UCSD-AML1 (cell line): ENCODE data around the gene LPCAT1.
A peak's percentile ranks its signal among the peaks of the same experiment; 100 is the strongest.
"Not testable (repeated sequence)": the region's sequence is repeated elsewhere in the genome, so short reads cannot be mapped to it uniquely, and the experiment has no call there.

Experiments used
- DNase-seq: peaks from one replicate; lab custom pipeline; 2025; ENCODE audit not compliant: unreplicated experiment; lab: John Stamatoyannopoulos, UW

Gene LPCAT1

DNA sequence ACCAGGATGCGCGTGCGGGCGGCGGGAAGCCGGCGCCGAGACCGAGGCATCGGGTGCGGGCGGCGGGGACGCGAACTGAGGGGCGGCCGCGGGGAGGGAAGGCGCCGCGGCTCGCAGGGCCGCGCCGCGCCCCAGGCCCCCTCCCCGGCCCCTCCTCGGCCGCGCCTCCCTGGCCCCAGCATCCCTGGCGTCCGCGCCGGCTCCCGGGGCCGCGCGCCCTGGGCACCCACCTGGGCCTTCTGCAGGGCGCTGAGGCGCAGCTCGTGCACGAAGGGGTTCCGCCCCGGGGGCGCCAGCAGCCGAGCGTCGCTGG lies 324 bp downstream of the LPCAT1 start:
- no peak for DNase-seq

DNA sequence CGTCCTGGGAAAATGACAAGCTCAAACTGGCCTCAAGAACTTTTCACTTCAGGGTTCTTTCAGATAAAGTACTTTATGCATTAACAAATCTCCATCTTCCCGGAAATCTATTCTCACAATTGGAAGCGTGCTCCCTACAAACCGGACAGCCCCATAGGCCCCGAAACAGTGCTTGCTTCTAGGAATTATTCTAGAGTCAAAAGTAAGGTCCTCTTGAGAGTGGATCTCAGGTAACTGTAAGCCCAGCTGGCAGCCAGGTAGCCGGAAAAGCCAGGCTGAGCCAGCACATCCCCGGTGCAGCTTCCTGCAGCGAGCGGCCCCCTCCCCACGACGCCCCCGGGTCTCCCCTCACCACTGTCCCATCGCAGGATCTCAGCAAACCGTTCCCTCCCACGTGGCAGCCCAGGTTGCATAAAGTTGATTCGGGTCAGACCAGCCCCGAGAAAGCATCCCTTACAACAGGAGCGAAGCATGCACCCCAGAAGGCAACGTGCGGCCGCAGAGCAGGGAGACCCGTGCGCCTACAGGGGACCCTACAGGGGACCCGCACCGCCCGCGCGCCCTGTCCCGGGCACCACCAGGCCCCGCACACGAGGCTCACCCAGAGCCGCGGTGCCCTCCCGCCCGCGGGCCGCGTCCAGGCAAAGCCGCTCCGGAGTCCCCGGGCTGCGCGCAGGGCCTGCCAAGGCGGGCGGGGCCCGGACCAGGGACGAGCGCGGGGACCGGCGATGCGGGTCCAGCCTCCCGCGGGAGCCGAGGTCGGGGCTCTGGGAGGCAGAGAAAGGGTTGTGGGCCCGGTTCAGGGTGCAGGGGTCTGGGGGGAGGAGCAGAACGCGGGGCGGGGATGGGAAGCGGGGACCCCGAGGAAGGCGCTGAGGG lies 920 bp downstream of the LPCAT1 start:
- no peak for DNase-seq

DNA sequence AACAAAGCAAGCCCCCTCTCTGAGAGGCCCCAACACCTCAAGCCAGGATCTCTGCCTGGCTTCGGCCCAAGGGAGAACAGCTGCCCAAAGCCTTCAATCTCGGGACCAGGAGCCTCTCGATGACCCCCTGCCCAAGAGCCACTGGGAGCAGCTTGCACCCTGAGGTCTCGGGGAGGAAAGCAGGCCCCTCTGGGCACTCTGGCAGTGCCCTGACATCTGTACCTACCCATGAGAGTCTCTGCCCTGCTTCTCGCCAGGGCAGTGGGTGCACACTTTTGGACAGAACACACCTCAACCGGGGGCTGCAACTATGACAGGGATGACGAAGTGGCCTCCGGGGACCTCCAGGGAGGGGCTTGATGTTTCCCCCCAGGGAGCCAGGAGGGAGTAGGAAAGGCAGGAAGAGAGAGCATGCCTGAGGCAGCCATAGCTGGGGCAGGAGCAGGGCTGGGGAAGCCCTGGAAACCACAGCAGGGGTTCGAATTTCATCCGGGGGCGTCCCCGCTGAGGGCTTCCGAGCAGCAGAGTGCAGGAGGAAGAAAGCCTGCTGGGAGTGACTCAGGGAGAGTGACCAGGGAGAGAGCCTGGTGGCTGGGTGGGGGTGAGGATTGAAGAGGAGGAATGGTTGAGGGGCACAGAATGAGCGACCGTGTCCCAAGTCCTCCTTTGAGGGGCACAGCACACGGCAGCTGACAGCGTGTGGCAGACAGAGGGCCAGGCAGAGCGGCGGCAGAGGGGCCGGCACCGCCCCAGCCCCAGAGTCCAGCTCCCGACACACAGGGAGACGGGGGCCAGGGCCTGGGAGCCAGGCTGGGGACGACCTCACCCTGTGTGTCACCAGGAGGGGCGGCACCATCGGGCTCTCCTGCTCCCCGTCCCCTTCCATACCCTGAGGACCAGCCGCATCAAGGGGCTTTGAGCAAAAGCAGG lies 1.8 kb downstream of the LPCAT1 start:
- peak; percentile 54 for DNase-seq

DNA sequence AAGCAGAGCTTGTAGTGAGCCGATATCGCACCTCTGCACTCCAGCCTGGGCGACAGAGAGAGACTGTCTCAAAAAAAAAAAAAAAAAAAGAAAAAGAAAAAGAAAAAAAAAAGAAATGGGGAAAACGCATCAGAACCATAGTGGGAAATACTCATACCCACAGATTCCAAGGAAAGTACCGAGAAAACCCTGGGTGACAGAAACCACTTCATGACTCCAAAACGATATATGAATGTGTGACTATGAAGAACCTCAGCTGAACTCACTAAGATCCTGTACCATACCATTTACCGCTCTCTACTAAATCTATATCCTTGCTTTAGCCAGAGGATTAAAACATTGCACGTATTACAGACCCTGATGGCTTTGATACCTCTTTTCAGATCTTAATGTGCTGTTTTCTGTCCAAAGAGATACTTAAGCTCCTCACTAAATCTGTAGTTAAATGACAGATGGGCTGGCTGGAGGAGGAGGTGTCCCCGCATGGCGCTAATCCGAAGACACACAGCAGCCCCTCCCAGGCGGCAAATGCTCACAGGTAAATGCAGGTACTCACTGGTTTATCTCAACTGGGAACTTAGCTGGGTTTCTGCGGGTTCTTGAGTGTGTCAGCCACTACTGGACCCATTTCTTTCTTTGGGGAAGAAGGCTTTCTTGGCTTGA lies 2.8 kb downstream of the LPCAT1 start:
- no peak for DNase-seq

DNA sequence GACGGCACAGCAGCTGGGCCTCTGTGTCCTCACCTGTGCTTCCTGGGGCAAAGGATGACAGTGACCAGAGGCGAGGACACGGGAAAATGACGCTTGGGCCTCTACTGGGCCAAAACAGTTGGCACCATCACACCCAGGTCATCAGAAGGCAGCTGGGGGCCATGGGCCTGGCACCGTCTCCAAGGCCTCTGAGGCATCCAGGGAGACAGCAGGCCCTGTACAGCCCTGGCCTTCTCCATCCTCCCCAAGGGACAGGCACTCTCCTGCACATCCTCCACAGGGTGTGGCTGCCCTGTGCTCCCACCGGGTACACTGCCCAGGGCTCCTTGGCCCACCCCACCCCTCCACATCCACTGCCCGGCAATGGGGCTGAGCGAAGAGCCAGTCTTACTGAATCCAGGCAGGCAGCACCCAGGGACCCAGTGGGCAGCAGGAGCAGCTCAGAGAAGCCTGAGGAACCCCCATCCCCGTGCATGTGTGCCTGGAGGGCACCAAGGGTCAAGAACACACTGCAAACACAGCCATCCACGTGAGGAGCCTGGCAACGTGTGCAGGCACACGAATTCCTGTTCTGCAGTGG lies 4.0 kb downstream of the LPCAT1 start:
- DNase-seq, result no peak

DNA sequence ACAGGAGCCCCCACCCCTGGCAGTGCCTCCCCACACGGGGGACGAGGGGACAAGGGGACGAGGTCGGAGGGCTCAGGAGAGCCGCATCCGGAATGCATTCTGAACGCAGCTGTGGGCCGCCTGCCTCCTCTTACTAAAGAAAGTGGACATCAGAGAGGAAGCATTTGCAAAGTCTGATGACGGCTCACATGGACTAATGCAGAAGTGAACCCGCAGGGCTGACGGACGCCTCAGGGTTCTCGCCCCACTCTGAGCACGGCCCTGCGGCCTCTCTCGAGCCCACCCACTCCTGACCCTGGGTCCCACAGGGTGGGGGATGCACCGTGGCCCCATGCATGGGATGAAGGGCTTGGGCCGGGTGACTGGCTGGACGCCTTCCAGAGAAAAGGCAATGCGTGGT lies 5.9 kb downstream of the LPCAT1 start:
- no peak for DNase-seq

DNA sequence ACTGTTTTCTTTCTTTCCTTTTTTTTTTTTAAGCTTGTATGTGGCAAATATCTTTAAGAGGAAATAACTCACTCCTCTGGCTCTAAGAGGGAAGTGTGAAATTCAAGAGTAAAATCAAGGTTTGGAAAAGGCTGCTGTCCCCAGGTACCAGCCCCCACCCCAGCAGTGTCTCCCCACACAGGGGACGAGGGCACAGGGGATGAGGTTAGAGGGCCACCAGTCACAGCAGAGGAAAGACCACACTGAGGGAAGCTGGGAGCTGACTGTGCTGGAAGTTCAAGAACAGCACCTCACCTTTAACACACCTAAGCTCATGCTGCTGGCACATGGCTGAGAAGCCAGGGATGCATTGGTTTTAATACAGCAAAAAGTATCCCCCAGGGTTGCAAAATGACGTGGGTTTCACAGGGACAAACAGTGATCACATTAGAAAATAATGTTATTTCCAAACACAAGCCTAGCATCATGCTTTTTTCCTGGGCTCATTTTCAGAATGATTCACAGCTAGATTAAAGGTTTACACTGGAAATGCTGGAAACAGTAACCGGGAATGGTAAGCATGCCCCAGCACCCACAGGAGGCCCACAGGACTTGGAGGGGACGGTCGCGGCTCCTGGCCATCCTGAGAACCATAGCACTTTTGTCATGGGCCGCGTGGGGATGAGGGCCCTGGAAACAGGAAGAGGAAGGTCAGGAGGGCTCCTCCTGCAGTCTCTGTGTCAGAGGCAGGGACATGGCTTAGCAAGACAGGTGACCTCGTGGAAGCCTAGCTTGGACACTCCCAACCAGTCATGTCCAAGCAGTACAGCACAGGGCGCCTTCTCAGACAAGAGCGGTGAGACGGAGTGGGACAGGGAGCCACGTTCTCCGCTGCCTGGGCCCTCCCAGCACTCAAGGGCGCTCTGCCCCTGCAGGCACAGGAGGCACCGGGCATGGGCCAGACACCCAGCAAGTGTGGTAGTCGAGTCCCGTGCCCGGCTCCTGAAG lies 6.9 kb downstream of the LPCAT1 start:
- no peak for DNase-seq

DNA sequence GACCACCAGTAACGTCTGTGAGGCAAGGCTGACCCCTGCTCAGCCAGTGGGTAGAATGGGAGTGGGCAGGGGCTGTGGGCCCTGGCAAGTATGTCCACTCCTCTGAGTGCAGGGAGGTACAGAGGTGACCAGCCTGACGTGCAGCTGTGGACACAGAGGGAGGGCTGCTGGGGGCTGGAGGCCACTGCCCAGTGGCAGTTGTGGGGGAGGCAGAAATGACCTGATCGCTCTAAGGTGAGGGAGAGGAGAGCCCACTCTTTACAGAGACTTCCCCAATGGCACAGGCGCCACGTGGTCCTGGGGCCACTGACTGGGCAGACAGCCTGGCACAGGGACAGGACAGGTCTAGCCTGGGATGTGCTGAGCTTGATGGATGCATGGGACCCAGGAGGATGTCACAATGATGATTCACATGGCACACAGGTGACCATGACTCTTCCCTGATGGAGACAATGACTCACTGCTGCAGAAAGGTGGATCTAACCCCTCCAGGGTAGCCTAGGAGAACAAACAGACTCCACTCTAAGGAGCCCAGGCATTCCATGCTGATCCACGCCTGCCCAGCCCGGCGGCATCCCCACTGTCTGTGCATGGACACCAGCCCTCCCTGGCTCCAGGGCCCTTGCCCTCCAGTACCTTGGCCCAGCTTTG lies 7.7 kb downstream of the LPCAT1 start:
- no peak for DNase-seq

DNA sequence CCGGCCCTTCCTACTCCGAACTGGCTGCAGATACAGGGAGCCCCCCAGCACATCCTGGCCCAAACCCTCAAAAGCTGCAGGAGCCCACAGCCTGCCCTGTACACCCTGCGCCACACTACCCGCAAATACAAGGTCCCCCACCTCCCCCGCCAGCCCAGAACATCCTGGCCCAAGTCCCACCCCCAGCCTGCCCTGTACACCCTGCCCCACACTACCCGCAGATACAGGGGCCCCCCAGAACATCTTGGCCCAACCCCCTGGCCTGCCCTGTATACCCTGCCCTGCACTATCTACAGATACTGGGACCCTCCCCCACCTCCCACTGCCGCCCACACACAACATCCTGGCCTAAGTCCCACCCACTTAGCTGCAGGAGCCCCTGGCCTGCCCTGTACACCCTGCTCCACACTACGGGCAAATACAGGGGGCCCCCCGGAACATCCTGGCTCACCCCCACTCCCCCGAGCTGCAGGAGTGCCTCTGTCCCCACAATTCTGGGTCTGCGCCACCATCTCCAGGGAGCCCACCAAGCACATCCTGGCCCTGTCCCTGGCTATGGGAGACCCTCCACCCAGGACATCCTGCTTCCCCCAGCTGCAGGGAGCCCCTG lies 8.3 kb downstream of the LPCAT1 start:
- no peak for DNase-seq

DNA sequence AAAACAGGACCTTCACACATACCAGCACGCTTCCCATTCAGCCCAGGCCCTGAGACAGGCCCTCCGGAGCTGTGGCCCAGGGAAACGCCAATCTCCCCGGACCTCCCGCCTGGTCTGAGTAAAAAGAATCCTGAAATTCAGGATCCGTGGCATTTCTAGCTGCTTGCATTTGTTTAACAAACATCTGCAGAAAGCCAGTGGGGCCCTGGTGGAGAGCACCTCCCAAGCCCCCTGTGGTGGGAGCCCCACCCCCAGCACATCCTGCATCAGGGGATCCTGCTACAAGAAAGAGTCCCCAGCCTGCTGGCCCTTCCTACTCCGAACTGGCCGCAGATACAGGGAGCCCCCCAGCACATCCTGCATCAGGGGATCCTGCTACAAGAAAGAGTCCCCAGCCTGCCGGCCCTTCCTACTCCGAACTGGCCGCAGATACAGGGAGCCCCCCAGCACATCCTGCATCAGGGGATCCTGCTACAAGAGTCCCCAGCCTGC lies 8.9 kb downstream of the LPCAT1 start:
- DNase-seq, result not testable (repeated sequence)

DNA sequence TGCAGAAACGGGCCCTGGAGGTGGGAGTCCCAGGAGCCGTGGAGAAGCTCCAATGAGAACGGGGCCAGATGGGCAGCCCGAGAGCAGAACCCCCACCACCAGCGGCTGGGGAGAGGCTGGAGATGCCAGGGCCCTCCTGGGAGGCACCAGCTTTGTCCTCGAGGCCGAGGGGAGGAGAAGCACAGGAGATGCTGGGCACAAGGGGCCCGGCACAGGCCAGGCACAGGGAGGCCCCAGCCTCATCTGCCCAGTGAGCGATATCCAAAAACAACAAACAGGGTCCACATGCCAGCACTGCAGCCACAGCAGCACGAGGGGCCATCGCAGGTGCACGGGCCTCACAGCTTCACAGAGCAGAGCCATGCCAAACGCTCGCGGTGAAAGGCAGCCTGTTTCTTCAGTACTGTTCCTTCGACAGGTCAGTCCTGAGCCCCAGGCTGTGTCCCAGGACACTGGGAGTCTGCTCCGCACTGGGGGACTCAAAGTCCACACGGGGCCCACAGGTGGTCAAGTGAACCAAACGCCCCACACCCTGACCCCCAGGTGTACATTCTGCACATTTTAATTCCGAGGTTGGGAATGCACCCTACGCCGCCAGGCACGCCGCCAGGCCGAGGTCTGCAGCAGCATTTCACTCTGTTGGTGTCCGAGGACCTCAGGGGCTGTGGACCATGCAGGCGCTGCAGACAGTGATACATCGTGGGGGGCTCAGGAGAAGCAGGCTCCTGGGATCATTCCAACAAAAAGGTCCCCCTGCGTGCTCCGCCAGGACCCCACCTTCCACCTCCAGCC lies 9.5 kb downstream of the LPCAT1 start:
- DNase-seq, result no peak

DNA sequence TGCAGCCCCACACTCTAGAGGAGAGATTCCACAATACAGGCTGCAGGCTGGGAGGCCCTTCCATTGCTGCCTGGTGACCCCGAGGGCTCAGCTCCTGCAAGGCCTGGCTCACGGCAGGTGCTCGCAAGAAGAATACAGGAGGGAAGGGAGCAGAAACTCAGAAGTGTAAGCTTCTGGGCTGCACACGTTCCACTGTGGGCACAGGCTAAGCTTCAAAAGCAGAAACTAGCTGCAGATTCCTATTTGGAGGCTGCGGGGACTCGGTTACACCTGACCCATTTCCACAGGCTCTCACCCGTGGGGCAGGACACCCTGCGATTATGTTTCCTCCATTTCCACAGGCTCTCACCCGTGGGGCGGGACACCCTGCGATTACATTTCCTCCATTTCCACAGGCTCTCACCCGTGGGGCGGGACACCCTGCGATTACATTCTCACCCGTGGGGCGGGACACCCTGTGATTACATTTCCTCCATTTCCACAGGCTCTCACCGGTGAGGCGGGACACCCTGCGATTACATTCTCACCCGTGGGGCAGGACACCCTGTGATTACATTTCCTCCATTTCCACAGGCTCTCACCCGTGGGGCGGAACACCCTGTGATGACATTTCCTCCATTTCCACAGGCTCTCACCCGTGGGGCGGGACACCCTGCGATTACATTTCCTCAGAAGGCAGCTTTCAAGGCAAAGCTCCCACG lies 10.3 kb downstream of the LPCAT1 start:
- DNase-seq, result no peak

DNA sequence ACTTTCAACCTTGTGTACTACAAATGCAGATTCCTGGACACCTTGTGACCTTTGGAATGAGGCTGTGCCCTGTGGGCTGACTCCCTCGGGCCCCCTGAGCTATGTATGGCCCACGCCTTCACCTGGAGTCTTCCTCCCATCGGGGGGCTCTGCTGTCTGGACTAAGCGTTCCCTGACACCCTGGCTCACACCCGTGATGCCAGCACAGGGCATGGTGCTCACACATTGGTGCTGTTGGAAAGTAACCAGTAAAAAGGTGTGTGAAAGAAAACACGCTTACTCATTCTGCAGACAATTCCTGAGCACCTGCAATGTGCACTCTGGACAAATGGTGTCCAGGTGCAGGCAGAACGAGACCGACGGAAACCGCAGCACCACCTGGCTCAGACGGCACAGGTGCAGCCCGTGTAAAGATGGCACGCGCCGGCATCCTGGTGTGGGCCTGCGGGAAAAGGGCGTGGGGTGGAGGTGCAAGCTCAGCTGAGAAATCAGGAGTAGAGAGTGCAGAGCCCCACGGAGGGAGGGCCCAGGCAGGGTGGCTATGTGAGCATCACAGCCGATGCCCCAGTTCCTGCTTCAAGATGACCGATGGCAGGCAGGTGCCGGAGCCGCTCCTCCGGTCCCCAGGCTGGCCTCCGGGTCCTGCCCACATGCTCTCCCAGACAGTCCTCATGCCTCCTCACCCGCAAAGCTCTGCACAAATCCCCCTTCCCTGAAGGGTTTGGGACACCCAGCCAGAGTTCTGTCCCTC lies 11.0 kb downstream of the LPCAT1 start:
- DNase-seq, result no peak

DNA sequence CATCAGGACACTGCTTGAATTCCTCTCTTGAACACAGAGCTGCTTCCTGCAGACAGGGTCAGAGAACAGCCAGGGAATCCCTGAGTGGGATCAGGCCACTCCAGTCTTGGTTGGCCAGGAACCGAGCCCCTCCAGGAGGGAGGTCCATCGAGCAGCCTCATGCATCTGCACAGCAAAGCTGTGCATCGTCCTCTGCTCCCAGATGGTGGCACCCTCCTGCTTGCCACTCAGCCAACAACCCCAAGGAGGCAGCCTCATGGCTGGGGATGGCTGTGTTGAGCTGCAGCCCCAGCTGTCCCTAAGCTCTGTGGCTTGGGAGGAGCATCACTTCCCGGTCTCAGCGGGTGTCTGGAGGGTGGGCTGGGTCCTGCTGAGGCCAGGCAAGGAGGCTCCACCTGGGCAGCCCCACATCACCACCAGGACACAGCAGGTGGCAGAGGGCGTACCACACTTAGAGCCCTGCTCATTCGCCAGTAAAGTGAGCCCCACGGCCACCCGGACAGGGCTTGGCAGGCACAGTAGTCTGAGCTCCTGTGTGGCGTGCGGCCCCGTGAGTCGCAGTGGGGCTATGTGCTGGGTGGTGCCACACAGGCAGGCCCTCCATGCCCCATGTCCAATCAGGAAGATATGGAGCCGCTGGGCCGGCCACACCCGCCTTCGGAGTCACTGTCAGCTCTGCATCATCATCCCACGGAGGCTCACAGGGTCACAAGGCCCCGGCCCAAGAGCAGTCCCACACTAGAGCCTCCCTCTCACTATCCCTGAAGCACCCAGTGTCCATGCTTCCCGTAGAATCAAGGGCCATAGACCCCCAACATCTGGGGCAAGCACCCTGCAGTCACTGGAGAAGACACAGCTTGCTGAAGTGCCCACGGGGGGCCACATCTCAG lies 11.9 kb downstream of the LPCAT1 start:
- no peak for DNase-seq

DNA sequence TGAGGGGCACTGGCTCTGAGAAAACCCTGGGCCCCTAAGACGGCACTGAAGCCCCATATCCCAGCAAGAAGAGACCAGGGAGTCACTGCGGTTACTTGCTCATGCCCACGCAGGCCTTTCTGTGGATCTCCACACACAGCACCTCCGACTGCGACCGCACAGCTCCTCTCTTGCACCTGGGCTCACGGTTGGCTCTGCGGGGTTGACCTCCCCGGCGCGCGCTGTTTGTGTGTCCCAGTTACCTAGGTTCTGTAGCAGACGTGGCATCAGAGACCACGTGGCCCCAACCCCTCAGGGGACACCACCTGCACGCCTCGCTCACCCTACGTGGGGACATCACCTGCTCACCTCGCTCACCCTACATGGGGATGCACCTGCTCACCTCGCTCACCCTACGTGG lies 12.7 kb downstream of the LPCAT1 start:
- DNase-seq, result no peak

DNA sequence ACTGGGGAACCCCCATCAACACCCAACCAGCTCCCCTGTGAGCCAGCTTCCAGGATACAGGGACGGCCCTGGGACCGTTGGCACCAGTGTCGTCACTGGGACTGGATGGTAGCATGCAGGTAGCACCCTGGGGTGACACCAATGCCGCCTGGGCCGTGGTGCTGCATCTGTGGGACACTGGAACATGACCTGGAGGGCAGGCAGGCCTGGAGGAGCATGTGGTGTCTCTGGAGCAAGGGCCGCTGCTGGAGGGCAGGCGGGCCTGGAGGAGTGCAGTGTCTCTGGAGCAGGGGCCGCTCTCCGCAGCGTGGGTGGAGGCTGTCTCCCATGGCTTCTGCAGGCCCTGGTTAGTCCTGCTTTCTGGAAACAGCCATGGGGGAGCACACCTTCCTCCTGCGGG lies 13.1 kb downstream of the LPCAT1 start:
- DNase-seq, result no peak
